GM18951 (cell line): ENCODE results near the gene HPX.

ENCODE experiments used
- POLR2A ChIP-seq: IDR thresholded peaks from 4 replicates; pipeline ENCODE4 v1.6.1; 2011; ENCODE audit warnings: mild to moderate bottlenecking; ENCODE audit not compliant: insufficient read length, insufficient read depth; ENCODE audit errors: extremely low read depth
- in situ Hi-C: fragments of 300-500 bp; cut with MboI; formaldehyde crosslinking; loops from one replicate; pipeline ENCODE4 v1.12.0; 2022; ENCODE audit warnings: low sequenced_read_pairs, mixed read lengths, inconsistent platforms; ENCODE audit not compliant: unreplicated experiment

The HPX gene

GRCh38 chr11:6474806-6475500, 34.2 kb upstream of the HPX start:
- no peak for TF ChIP-seq POLR2A
- in situ Hi-C loops = no loop called here

DNA sequence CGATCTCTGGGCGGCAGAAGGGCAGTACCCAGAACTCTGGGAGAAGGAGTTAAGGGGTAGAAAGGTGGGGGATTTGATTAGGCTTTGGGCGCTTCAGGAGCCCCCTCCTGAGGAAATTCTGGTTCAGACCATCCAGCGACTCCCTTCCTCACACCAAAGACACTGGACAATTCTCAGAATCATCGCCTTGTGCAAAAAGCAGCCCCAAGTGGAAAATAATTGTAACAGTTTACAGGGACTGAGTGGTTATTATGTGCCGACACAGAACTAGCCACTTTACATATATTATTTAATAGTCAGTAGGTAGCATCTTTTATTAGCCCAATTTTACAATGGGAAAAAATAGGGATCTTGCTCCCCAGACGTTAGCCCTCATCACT, 33.6 kb upstream of the HPX start:
- in situ Hi-C loops = no loop called here
- TF ChIP-seq POLR2A = no peak

DNA sequence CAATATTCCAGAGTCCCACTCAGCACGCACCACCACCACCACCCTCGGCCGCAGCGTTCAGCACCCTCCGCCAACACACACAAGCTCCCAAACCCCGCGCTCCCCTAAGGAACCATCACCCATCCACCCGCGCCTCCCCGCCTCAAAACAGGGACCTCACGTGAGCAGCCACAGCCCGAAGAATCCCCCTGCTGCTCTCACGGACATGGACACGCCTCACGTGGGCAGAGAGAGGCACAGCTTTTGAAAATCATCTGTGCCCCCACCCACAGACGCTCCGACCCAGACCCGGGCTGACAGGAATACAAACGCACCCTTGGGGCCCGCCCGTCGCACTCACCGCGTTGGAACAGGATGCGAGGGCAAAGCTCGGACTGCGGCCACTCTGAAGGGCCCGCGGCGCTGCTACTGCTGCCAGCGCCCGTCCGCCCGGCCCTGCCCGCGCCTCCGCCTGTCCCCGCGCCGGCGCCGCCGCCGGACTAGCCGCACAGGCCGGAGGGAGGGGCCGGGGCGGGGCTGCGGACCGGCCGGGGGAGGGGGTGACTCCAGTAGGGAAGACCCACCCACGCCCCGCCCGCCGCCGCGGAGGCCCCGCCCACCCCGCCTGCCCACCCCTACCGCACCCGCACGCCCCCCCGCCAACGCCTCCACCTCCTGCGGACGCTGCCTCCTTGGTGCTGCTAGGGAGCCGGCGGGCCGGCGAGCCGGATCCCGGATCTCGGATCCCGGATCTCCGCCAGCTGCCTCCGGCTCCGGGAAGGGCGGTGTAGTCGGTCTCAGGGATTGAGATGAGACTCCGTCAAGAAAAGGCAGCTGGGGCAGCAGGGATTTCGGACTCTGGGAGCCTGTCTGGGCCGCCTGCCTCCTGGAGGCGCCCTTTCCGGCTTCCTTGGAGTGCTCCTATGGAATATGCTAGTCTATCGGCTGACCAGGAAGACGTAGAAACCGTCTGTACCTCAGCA, 32.9 kb upstream of the HPX start, which contains the start of gene TRIM3:
TSS of gene TRIM3 (minus strand) at position 491 of the 962 bp plus-strand sequence. CDS start 8,246 bp downstream, outside the sequence.
- peak; percentile 60 for TF ChIP-seq POLR2A
- in situ Hi-C loops = no loop called here

- TF ChIP-seq POLR2A = no peak
- in situ Hi-C loops = no loop called here
Observed at GRCh38 chr11:6472934-6473333, 32.1 kb upstream of the HPX start.

- TF ChIP-seq POLR2A = no peak
Observed at GRCh38 chr11:6469599-6469998, 28.8 kb upstream of the HPX start.

DNA sequence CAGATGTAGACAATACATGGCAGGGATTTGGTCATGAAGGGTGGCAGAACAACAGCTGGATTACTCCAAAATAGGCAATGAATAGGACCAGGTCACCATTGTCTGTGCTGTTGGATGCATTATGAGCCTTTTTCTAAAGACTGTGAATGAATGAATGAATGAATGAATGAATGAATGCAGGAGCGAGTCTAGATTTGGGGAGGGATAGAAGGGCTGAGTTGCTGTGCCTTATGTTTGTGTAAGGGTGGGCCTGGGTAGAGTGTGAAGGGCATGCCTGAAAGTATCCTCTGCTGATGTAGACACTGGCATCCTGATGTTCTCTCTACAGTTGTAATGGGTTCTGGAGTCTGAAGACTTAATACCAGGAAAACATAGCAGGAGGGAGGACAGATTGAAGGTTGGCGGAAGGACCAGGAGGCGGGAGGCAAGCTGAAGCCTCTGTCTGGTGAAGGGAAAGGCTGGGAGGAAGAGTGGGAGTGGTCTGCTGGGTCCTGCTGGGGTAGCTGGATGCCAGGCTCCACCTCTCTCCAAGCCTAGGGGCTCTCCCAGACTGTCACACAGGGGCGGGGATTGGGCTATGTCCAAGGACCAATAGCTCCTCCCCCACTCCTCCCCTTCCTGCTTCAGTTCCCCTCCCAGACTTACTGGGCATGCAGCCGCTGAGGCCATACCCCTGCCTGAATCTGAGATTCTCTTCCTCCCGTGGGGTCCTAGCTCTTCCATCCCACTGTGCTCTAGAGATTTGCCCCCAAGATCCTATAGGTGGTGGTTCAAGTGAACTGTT, 28.1 kb upstream of the HPX start:
- peak; percentile 39 for TF ChIP-seq POLR2A
- in situ Hi-C loops = no loop called here

More at GRCh38 chr11:6469599-6469998, 28.8 kb upstream of the HPX start:
- in situ Hi-C loops = no loop called here

DNA sequence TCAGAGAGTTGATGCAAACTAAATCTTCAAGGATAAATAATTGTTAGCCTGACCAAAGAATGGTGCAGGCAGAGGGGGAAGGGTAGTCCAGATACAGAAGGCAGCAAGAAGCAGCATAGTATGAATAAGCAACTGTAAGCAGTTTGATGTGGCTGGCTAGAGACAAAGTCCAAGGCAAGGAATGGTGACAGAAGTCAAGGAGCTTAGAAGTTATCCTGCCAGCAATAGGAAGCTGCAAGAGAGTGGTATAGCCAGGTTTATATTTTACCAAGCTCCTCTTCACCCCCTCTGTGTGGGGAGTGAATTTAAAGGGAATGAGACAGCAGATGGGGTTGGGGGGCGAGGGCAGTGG, 18.3 kb upstream of the HPX start:
- in situ Hi-C loops = no loop called here

DNA sequence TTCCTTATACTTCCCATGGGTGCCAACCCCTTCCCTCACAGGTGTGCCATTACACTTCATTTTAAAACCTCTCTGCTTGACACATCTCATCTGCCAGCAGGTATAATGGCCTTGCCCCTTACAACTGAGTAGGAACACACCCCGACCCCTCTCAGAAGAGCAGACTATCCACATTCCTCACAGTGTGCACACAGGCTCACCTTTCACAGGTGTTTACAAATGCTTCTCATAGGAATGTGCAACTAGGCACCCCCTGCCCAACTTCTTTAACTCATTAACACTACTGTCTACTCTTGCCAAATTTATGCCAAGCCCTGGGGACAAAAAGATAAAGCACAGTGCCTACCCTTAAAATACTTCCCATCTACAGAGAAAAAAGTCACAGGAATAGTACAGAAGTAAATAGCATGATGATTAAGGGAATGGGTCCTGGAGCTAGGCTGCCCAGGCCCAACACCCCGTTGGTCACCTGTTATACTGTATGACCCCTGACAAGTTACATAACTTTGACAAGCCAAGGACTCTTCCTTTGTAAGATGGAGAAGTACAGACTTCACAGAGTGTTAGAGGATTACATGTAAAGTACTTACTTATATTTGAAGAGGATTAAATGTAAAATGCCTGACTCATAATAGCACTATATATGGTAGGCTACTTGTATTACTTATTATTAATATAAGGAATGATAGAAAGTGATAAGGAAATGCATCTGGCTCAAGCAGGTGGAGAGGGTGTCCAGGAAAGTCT, 17.7 kb upstream of the HPX start:
- in situ Hi-C loops = no loop called here

More for the DNA sequence above, 18.3 kb upstream of the HPX start:
- TF ChIP-seq POLR2A = no peak

GRCh38 chr11:6457581-6458320, 17.0 kb upstream of the HPX start:
- TF ChIP-seq POLR2A = no peak
- in situ Hi-C loops = no loop called here

More for the DNA sequence above, 17.7 kb upstream of the HPX start:
- TF ChIP-seq POLR2A = no peak

GRCh38 chr11:6456361-6457073, 15.7 kb upstream of the HPX start:
- in situ Hi-C loops = no loop called here
- TF ChIP-seq POLR2A = no peak

- in situ Hi-C loops = no loop called here
- no peak for TF ChIP-seq POLR2A
Observed at GRCh38 chr11:6455070-6455469, 14.3 kb upstream of the HPX start.
